Measurements from ENCODE around the gene PRSS53.
A peak's percentile ranks its signal among the peaks of the same experiment; 100 is the strongest.

Gene PRSS53

GRCh38 chr16:31077024-31077423 is 11.7 kb downstream of the PRSS53 start:
- no peak for DNase-seq

DNA sequence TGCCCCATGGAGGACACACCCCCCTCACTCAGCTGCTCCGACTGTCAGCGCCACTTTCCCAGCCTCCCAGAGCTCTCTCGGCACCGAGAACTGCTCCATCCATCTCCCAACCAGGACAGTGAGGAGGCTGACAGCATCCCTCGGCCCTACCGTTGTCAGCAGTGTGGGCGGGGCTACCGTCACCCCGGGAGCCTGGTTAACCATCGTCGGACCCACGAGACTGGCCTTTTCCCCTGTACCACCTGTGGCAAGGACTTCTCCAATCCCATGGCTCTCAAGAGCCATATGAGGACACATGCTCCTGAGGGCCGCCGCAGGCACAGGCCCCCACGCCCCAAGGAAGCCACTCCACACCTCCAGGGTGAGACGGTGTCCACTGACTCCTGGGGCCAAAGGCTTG is 12.4 kb downstream of the PRSS53 start:
- no peak for DNase-seq

DNA sequence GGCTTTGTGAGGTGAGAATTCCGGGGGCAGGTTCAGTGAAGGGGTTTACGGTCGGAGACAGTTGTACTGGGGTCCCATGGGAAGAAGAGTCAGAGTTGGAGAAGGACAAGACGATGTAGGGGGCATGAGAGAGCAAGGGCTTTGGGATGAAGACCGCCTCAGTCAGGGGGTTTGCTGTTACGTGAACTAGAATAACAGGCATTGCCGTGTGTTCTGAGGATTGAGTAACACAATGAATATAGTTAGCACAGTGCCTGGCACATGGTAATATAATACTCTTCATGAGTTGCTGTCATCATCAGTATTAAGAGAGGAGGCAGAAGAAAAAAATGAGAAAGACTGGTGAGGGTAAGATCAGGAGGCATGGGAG is 13.9 kb downstream of the PRSS53 start:
- DNase-seq: no peak

DNA sequence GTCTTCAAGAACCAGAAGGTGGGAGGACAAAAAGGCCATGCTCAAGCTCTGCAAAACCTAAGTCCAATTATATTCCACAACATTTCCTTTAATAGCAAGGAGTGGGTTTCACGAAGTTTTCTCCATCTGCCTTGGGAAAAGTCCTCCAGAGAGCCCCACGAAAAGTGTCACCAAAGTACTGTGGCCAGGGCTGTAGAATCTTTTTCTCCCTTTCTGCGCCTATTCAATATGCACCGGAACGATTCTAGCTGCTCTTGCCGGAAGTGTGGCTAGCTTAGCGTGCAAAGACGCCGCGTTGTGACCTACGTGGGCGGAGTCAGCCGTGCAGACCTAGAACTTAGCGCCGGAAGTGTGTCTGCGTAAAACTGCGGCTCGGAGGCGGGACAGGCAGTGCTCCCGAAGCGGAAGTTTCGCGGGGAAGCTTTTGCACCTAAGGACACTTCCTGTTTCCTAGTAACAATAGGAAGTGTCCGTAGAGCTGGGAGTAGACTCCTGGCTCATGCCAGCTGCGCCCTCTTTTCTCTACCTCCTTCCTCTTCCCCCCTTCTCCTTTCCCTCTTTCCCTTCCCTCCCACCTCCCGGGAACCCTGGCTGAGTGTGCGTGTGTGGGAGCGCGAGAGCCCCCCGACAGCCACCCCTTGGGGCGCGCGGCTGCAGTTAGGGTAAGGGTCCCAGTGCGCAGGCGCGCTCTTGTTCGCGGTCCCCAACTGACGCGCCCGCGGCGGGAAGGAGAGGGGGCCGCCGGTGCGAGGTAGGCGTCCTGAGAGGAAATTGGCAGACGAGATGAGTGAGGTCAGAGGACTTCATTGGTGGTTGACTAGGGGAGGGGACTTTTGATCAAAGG is 14.6 kb downstream of the PRSS53 start, which contains the start of the genes ZNF646 and ZNF668:
ZNF646 (plus strand) TSS at position 453 of the 844 bp plus-strand sequence. CDS start 1,903 bp downstream, outside the sequence.
ZNF668 (minus strand) TSS at position 271 of the 844 bp plus-strand sequence. CDS start 9,781 bp downstream, outside the sequence.
- DNase-seq: peak; percentile 98

DNA sequence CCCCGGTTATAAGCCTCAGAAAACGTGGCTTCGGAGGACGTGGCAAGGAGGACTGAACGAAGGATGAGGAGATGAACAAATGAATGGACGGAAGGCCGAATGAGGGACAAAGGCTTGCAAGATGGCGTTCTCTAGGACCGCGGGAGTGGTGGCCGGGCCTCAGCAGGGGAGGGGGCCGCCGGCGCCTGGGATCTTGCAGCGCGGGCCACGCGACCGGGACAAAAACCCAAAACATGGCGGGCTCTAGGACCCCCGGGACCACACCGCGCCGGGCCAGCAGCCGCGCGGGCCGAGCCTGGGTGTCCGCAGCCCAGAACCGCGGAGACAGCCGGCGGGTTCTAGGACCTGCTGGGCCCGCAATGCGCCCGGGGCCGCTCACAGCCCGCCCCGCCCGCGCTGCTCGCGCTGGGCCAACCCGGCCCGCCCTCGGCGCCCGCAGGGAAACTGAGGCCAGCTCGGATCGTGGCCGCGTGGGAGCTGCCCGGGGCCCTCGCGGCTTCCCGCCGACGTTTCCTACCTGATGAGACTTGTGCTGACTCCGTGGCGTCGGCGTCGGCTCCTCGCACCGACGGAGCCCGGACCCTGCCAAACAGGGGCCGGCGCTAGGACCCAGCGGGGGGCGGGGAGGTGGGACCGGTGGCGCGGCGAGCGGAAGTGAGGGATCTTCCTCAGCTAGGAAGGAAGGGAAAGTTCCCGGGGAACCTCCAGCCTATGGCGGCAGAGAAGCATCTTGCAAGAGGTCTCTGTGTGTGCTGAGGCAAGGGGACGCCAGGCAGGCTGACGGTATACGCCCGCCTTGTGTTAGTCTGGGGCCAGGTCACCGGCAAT is 15.4 kb downstream of the PRSS53 start:
- peak; percentile 91 for DNase-seq

GRCh38 chr16:31072540-31073141 is 16.1 kb downstream of the PRSS53 start:
- DNase-seq: no peak

- DNase-seq: no peak
Measured at GRCh38 chr16:31071861-31072260, 16.9 kb downstream of the PRSS53 start.

DNA sequence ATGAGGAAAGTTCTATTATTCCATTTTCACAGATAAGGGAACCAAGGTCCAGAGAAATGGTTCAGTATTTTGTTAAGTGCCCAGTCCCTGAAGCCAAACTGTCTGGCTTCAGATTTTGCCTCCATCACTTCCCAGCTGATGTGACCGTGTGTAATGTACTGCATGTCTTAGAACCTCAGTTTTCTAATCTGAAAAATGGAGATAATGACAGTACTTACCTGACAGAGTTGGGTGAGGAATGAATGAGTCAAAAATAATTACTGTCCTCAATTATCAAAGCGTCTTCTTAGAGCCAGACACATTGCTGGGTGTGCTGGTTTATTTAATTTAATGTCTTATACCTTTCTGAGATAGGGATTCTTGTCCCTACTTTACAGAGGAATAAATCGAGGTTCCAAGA is 21.4 kb downstream of the PRSS53 start:
- no peak for DNase-seq

GRCh38 chr16:31064882-31065461 is 23.8 kb downstream of the PRSS53 start:
- DNase-seq: no peak

- no peak for DNase-seq
Measured at GRCh38 chr16:31063843-31064611, 24.7 kb downstream of the PRSS53 start.

DNA sequence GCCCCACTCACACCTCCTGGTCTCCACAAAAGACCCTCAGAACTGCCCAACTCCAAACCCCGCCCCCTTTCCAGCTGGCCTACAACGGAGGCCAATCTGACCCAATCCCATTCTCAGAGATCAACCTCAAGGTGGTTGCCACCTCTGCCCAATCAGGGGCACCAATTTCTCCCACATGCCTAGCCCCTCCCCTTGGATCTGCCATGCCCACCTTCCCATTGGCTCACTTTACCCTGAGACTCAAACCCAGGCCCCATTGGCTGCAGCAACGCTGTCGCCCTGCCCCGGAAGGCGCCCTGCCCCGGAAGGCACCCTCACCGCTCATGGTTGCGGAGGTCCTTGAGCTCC is 25.3 kb downstream of the PRSS53 start:
- no peak for DNase-seq

DNA sequence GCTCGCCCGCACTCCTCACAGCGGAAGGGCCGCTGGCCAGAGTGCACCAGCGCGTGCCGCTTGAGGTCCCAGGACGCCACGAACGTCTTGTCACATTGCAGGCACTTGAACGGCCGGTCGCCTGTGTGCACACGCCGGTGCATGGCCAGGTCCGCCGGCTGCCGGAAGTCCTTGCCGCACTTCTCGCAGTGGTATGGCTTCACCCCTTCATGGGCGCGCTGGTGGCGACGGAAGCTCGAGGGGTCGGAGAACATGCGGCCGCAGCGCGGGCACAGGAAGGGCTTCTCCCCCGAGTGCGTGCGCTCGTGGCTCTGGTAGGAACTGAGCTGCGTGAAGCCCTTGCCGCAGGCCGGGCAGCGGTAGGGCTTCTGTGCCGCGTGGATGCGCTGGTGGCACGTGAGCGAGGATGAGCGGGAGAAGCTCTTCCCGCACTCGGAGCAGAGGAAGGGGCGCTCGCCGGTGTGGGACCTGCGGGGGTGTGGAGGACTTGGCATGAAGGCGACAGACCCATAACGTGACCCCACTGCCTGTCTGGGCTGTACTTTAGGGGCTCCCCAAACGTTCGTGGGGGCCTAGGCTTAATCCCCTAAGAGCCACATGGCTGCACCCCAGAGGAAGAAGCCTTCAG is 26.8 kb downstream of the PRSS53 start:
- DNase-seq: no peak

DNA sequence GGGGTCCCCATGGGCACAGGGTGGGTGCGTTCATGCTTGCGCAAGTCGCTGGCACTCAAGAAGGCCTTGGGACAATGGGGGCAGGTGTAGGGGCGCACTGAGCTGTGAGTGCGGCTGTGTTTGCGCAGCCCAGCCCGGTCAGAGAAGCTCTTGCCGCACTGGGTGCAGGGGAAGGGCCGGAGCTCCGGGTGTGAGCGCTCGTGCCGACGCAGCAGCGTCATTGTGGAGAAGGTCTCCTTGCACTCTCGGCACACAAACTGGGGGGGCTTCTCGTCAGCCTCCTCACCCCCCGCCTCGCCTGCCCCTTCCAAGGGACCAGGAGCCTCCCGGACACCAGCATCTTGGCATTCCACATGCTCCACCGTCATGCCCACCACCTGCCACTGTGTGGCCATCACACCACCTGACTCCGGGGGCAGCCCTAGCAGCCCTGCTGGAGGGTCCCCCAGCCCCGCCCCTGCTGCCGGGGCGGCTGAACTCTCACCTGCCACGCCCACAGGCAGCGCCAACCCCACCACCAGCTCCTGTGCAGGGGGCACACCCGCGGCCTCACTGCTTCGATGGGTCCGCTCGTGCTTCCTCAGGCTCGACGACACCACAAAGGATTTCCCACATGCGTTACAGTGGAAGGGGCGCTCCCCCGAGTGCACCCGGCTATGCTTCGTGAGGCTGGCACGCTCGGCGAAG is 27.5 kb downstream of the PRSS53 start:
- DNase-seq: no peak

- no peak for DNase-seq
Measured at GRCh38 chr16:31055613-31056012, 33.1 kb downstream of the PRSS53 start.

- no peak for DNase-seq
Measured at GRCh38 chr16:31052114-31052513, 36.6 kb downstream of the PRSS53 start.

DNA sequence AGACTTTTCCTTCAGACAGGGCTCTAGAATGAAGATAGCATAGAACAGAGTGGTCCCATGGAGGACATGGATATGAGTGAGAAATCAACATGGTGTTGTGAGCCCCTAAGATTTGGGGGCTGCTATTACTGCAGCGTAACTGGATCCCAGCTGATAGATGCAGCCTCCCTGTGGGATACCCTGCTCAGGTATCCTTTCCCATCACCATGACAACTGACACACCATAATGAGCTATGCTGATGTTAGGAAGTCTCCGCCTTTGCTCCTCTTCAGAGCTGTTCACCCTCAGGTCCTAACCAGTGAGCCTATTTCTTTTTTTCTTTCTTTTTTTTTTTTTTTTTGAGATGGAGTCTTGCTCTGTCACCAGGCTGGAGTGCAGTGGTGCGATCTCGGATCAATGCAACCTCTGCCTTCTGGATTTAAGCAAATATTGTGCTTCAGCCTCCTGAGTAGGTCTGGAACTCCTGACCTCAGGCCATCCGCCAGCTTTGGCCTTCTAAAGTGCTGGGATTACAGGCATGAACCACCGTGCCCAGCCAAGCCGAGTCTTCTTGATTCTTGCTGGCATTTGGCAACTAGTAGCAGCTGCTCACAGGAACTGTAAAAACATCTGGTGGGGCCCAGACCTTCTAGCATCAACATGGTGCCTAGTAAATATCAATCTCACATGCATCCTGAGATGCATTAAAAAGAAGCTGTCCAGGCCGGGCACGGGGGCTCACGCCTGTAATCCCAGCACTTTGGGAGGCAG is 38.3 kb downstream of the PRSS53 start:
- DNase-seq: no peak

- DNase-seq: no peak
Measured at GRCh38 chr16:31043898-31044481, 44.8 kb downstream of the PRSS53 start.

GRCh38 chr16:31043352-31043751 is 45.4 kb downstream of the PRSS53 start:
- DNase-seq: no peak

DNA sequence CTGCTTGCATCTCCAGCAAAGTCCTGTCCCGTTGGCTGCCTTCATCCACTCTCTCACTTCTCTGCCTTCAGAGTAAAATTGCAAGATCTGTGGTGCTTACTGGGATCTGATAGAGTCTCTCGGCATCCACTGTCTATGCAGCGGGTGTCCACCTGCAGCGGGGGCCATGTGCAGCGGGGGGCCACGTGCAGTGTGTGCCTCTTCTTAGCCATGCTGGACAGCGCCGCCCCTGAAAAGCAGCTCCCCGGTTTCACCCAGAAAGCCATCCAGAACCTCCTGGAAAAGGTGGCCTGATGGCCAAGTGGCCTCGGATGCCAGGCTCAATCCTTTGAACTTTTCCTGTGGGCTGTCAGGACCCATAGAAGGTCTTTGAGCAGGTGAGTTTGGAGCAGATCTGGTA is 45.9 kb downstream of the PRSS53 start:
- DNase-seq: no peak

DNA sequence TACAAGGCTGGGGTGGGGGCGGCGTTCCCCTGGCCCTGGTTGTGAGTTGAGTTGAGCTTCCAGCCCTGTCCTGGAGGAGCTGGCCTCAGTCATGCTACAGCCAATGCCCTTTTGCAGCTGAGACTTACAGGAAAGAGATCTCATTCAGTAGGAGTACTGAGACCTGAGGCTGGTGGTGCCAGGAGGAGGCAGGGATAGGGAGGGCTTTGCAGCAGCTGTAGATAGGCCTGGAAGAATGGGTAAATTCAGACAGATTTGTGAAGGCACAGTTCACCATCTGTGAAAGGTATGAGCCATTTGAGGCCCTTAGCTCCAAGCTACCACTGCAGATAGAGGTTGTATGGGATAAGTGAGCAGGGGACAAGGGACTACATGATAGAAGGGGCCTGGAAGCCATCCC is 49.8 kb downstream of the PRSS53 start:
- no peak for DNase-seq

All from activated naive CD4-positive, alpha-beta T cell treated with anti-CD3 and anti-CD28 coated beads, Interleukin-2, amount 50 U/mL, for 16 hours (primary cell).